Cardiac muscle cell (in vitro differentiated cells and primary cell): ENCODE measurements around the gene CMIP. TPM values are rescaled to one million over a fixed set of nuclear protein-coding genes. Genes with fewer than 3 reads are reported as not detected.

ENCODE experiments used
- DNase-seq, 2 donors: peaks; one replicate each; pipeline versions ENCODE4 v3.0.0 to v3.0.0-alpha.2; 2010 to 2017; ENCODE audit warnings: low read depth in 1 of 2, low spot score in 1 of 2
- H3K27ac ChIP-seq: fragments of 200-600 bp; sonication (generic); 2 replicates; pipeline ENCODE4 v1.5.1; 2016
- H3K27me3 ChIP-seq: fragments of 200-600 bp; sonication (generic); 2 replicates; pipeline ENCODE4 v1.6.0; 2016; ENCODE audit warnings: control low read depth
- H3K36me3 ChIP-seq: fragments of 200-600 bp; sonication (generic); 2 replicates; pipeline ENCODE4 v1.5.1; 2016; ENCODE audit warnings: control low read depth
- H3K4me1 ChIP-seq: fragments of 200-600 bp; sonication (generic); 2 replicates; pipeline ENCODE4 v1.8.1; 2017; ENCODE audit warnings: low read depth, mild to moderate bottlenecking, mixed run types
- H3K4me3 ChIP-seq: fragments of 200-600 bp; sonication (generic); 2 replicates; pipeline ENCODE4 v1.5.1; 2016; ENCODE audit warnings: mild to moderate bottlenecking
- H3K9me3 ChIP-seq: fragments of 200-600 bp; sonication (generic); 2 replicates; pipeline ENCODE4 v1.5.1; 2017; ENCODE audit warnings: low read depth, mild to moderate bottlenecking, control low read depth
- polyA plus RNA-seq: library from polyadenylated mRNA; unstranded; fragments of >200 nt; fragmentation: Nextera tagmentation; extraction: Ambion mirVana; gene quantifications from 2 replicates; pipeline ENCODE4 v1.2.1, GENCODE V29; 2016
- total RNA-seq: library from RNA; depleted of rRNA; stranded (reverse); fragments of >200 nt; gene quantifications from 2 replicates; pipeline ENCODE4 v1.2.3, GENCODE V29; 2016
- TF ChIP-seq, protein P1 (sequence below): IDR thresholded peaks from 2 replicates; pipeline ENCODE4 v1.5.1; 2012; ENCODE audit warnings: low read depth, mild to moderate bottlenecking, low read length

CMIP gene
- total and polyA plus RNA-seq, 2 experiments from 2014 or later = 1.8 to 22.2 TPM

DNA sequence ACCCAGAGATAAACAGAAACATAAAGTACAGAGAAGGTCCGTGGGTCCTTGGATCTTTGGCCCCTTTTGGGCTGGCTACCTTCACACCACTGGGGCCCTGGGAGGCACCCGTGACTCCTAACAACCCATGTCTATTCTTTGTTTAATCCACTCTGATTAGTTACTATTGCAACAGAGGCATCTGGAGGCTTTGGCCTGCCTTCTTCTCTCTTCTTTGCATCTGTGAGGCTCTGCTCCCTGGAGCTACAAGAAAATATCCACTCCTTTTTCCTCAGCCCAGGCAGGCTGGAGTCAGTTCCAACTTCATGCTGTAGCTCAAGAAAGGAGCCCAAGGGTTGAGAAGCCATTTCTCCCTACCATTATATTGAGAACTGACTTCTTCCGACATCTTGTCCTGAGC, 9.5 kb upstream of the CMIP start:
- TF ChIP-seq, protein P1, sequence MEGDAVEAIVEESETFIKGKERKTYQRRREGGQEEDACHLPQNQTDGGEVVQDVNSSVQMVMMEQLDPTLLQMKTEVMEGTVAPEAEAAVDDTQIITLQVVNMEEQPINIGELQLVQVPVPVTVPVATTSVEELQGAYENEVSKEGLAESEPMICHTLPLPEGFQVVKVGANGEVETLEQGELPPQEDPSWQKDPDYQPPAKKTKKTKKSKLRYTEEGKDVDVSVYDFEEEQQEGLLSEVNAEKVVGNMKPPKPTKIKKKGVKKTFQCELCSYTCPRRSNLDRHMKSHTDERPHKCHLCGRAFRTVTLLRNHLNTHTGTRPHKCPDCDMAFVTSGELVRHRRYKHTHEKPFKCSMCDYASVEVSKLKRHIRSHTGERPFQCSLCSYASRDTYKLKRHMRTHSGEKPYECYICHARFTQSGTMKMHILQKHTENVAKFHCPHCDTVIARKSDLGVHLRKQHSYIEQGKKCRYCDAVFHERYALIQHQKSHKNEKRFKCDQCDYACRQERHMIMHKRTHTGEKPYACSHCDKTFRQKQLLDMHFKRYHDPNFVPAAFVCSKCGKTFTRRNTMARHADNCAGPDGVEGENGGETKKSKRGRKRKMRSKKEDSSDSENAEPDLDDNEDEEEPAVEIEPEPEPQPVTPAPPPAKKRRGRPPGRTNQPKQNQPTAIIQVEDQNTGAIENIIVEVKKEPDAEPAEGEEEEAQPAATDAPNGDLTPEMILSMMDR = no peak
- no peaks in the 10 kb centered on the region for H3K9me3 ChIP-seq
- no peaks in the 10 kb centered on the region for H3K36me3 ChIP-seq
- H3K27ac ChIP-seq = no peak overlapping the region
- no peaks in the 10 kb centered on the region for H3K4me1 ChIP-seq
- no peaks in the 10 kb centered on the region for H3K27me3 ChIP-seq
- no peak overlapping the region for H3K4me3 ChIP-seq
- no peak for DNase-seq

DNA sequence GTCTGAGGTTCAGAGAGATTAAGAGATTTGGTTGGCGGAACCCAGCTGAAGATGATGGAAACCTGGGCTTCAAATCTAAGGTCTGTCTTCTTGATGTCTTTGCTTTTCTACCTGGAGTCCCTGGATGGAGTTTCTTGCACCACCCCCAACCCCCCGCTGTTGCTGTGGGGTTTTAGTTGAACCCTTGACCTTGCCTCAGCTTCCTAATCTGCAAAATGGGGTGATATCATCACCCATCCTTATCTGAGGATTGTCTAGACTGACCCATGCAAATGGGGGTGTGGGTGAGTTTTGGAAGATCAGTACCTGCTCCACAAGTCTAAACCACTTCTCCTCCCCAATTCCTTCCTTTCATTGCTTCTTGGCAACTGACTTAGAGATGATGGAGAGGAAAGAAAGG, 9.0 kb upstream of the CMIP start:
- Histone ChIP-seq H3K4me3 (no peak overlapping the region), H3K4me1 (no peaks in the 10 kb centered on the region), H3K27me3 (peaks cover 3% of the 10 kb centered on the region), H3K36me3 (no peaks in the 10 kb centered on the region), H3K27ac (no peak overlapping the region), H3K9me3 (no peaks in the 10 kb centered on the region)
- DNase-seq = no peak
- TF ChIP-seq, protein P1 = no peak

DNA sequence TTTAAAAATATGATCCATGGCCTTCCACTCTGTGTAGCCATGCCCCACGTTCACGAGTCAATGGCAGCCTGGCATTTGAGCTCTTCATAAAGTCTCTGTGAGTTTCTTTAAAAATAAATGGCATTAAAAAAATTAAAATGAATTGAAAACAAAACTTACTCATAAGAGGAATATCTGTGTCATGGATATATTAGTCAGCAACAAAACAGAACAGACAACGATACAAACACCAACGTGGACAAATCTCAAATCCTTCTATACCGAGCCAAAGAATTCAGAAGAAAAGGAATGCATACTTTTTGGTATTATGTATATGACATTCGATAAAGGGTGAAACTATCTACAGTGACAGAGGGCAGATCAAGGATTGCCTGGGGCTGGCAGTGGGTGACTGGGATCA, 8.2 kb upstream of the CMIP start:
- TF ChIP-seq, protein P1 = no peak

DNA sequence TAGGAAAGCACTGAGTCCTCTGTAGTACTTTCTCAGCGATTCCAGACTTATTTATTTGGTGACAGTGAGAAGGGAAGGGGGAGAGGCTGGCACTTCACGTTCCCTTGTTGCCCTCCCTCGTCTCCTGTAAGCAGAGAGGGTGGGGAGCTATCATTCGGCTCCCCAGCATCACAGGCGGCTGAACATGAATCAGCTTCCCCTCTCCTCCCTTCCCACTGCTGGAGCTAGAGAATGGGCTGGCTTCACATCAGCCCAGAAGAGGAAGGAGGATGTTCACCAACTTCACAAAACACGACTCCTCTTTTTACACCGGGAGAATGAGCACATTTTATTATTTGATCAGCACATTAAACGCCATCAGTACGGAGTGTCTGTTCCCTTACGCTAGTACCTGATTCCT, 6.7 kb upstream of the CMIP start:
- Histone ChIP-seq H3K36me3 (no peaks in the 10 kb centered on the region), H3K27ac (no peak overlapping the region), H3K27me3 (peaks cover 3% of the 10 kb centered on the region), H3K9me3 (no peaks in the 10 kb centered on the region), H3K4me1 (no peaks in the 10 kb centered on the region), H3K4me3 (no peak overlapping the region)
- TF ChIP-seq, protein P1 = no peak
- no peak for DNase-seq

More for the DNA sequence above, 8.2 kb upstream of the CMIP start:
- Histone ChIP-seq H3K9me3 (no peaks in the 10 kb centered on the region), H3K4me1 (no peaks in the 10 kb centered on the region), H3K36me3 (no peaks in the 10 kb centered on the region), H3K4me3 (no peak overlapping the region), H3K27me3 (peaks cover 3% of the 10 kb centered on the region), H3K27ac (no peak overlapping the region)
- DNase-seq = no peak

DNA sequence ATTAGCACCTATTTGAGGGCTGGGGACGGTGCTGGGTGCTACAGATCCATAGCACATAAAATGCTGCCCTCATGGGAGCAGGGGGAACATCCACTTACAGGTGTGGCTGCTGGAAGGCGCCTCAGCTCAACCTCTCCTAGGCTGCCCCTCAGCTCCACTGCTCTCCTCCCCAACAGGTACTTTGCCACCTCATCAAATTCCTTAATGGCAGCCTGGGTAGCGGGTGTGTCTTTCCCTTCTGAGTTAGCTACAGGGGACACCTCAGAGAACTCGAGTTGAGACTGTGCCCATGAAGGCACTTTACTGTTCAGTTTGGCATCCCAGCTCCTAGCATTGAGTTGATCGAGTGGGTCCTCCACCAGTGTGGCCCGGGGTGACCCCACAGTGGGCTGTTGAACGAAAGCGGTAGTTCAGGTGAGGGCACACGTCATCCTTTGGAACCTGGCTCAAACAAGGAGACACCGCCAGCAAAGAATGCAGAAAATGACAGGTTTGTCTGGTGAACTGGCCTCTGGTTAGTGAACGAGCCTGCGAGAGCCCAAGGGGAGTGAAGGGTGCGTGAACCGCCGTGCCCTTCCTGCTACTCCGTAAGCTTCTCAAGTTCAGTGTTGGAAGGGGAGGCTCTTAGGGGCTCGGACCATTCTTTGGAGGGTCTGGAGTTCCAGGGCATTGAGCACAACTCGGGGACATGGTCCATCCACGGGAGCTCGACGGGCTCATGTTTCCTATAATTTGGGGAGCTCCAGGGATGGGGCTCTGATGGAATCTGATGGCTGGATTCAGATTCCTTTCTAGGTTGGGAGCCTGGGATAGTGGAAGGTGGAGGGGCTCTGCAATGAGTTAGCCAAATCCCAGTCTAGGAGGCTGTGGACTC, 3.5 kb upstream of the CMIP start:
- no peak overlapping the region for H3K4me3 ChIP-seq
- H3K9me3 ChIP-seq = no peaks in the 10 kb centered on the region
- peaks cover 3% of the 10 kb centered on the region for H3K27me3 ChIP-seq
- TF ChIP-seq, protein P1 = no peak
- no peak for DNase-seq
- H3K27ac ChIP-seq = no peak overlapping the region
- H3K4me1 ChIP-seq = no peaks in the 10 kb centered on the region
- no peaks in the 10 kb centered on the region for H3K36me3 ChIP-seq
